Endothelial cell of umbilical vein (primary cell): Measurements from ENCODE around the gene RAC3.

Experiments used
- EZH2 ChIP-seq: IDR thresholded peaks from 2 replicates; pipeline ENCODE4 v1.6.1; 2012; ENCODE audit warnings: borderline replicate concordance, low read depth, mild to moderate bottlenecking, moderate library complexity, low read length, inconsistent platforms; ENCODE audit not compliant: severe bottlenecking
- POLR2A ChIP-seq: IDR thresholded peaks from 2 replicates; pipeline ENCODE4 v1.6.1; 2012; ENCODE audit warnings: low read depth, mild to moderate bottlenecking, control low read depth, low read length
- POLR2AphosphoS5 ChIP-seq: IDR thresholded peaks from 2 replicates; pipeline ENCODE4 v1.6.1; 2012; ENCODE audit warnings: low read depth, mild to moderate bottlenecking, control low read depth, low read length, moderate library complexity; ENCODE audit not compliant: insufficient read depth
- TF ChIP-seq, protein P1 (sequence below), 2 donors: IDR thresholded peaks; 1 replicate in 1 of 2; 2 replicates in 1 of 2; pipeline ENCODE4 v1.5.1; 2011; ENCODE audit warnings: low read length in 2 of 2, mild to moderate bottlenecking in 2 of 2, moderate library complexity in 2 of 2, control low read depth in 1 of 2, inconsistent platforms in 1 of 2, low read depth in 1 of 2; ENCODE audit not compliant: insufficient read depth in 1 of 2; ENCODE audit errors: extremely low read depth in 1 of 2
- TF ChIP-seq, protein P2 (sequence below): IDR thresholded peaks from 2 replicates; pipeline ENCODE4 v1.6.1; 2011; ENCODE audit not compliant: insufficient read depth, insufficient read length

DNA sequence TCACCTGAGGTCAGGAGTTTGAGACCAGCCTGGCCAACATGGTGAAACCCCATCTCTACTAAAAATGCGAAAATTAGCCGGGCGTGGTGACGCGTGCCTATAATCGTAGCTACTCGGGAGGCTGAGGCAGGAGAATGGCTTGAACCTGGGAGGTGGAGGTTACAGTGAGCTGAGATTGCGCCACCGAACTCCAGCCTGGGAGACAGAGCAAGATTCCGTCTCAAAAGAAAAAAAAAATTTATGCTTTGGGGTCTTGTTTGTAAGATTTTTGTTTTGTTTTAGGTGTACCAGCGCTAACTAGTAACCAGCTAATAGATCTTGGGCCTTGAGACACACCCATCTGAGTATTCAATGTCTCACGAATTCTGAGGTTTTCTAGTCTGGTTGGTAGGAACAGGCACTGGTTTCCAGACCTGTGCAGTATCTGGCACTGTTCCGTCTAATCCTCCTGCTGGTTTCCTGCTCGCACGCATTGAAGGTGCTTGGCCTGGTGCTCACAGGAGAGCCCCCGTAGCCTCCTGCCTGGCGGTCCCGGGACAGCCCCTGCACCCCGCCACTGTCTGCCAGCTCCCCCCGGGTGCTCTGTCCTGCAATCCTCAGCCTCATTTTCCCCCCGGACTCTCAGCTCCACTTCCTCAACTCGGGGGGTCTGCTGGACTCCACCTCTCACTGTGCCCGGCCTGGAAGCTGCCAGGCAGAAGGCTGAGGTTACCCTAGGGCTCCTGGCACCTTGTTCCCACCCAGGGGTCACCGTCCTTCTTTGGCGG is 44.7 kb downstream of the RAC3 start:
- TF ChIP-seq POLR2A, result no peak
- TF ChIP-seq, protein P1, sequence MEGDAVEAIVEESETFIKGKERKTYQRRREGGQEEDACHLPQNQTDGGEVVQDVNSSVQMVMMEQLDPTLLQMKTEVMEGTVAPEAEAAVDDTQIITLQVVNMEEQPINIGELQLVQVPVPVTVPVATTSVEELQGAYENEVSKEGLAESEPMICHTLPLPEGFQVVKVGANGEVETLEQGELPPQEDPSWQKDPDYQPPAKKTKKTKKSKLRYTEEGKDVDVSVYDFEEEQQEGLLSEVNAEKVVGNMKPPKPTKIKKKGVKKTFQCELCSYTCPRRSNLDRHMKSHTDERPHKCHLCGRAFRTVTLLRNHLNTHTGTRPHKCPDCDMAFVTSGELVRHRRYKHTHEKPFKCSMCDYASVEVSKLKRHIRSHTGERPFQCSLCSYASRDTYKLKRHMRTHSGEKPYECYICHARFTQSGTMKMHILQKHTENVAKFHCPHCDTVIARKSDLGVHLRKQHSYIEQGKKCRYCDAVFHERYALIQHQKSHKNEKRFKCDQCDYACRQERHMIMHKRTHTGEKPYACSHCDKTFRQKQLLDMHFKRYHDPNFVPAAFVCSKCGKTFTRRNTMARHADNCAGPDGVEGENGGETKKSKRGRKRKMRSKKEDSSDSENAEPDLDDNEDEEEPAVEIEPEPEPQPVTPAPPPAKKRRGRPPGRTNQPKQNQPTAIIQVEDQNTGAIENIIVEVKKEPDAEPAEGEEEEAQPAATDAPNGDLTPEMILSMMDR (IDR thresholded peaks at IDR 0.05; ENCODE audit: extremely low read depth in 1 of 2, insufficient read depth in 1 of 2, low read depth in 1 of 2, low read length in 2 of 2), result no peak
- no peak for TF ChIP-seq POLR2AphosphoS5
- TF ChIP-seq, protein P2, sequence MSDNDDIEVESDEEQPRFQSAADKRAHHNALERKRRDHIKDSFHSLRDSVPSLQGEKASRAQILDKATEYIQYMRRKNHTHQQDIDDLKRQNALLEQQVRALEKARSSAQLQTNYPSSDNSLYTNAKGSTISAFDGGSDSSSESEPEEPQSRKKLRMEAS, result no peak
- no peak for TF ChIP-seq EZH2
